DOHH2 (cell line): Measurements from ENCODE around the gene FAM53B.

Experiments
- H3F3A ChIP-seq: fragments of 200-600 bp; sonication (generic), shearing (Covaris generic); 2 replicates; pipeline ENCODE4 v1.6.0; 2016; ENCODE audit warnings: antibody characterized with exemption, mild to moderate bottlenecking; ENCODE audit not compliant: control insufficient read depth, insufficient read depth
- H3K27ac ChIP-seq: fragments of 200-600 bp; sonication (generic); 2 replicates; pipeline ENCODE4 v1.5.1; 2014; ENCODE audit warnings: low read depth, mild to moderate bottlenecking, low read length, moderate library complexity
- H3K27me3 ChIP-seq: fragments of 200-600 bp; sonication (generic); 2 replicates; pipeline ENCODE4 v1.6.1; 2014; ENCODE audit warnings: mild to moderate bottlenecking, low read length, mixed read lengths; ENCODE audit not compliant: control insufficient read depth
- H3K36me3 ChIP-seq: fragments of 200-600 bp; sonication (generic); 2 replicates; pipeline ENCODE4 v1.6.1; 2014; ENCODE audit warnings: mild to moderate bottlenecking, low read length, moderate library complexity, mixed read lengths; ENCODE audit not compliant: control insufficient read depth
- H3K4me1 ChIP-seq: fragments of 200-600 bp; sonication (generic); 2 replicates; pipeline ENCODE4 v1.6.1; 2014; ENCODE audit warnings: mild to moderate bottlenecking, low read length, mixed read lengths; ENCODE audit not compliant: control insufficient read depth
- H3K4me2 ChIP-seq: fragments of 200-600 bp; sonication (generic); 2 replicates; pipeline ENCODE4 v1.6.0; 2014; ENCODE audit warnings: mild to moderate bottlenecking, low read length, moderate library complexity
- H3K4me3 ChIP-seq: fragments of 200-600 bp; sonication (generic); 2 replicates; pipeline ENCODE4 v1.5.1; 2014; ENCODE audit warnings: mild to moderate bottlenecking, low read length, mixed read lengths
- H3K79me2 ChIP-seq: fragments of 200-600 bp; sonication (generic); 2 replicates; pipeline ENCODE4 v1.6.1; 2014; ENCODE audit warnings: mild to moderate bottlenecking, low read length, mixed read lengths; ENCODE audit not compliant: control insufficient read depth
- H3K9me2 ChIP-seq: fragments of 200-600 bp; sonication (generic); replicated peaks from 2 replicates; pipeline ENCODE4 v1.6.1; 2014; ENCODE audit warnings: mild to moderate bottlenecking, low read length, mixed read lengths; ENCODE audit not compliant: control insufficient read depth
- H3K9me3 ChIP-seq: fragments of 200-600 bp; sonication (generic); 2 replicates; pipeline ENCODE4 v1.6.1; 2014; ENCODE audit warnings: antibody characterized with exemption, low read length, mixed read lengths; ENCODE audit not compliant: control insufficient read depth, insufficient read depth
- H4K20me1 ChIP-seq: fragments of 200-600 bp; sonication (generic); 2 replicates; pipeline ENCODE4 v1.6.0; 2014; ENCODE audit warnings: low read depth, mild to moderate bottlenecking, antibody characterized with exemption, low read length, moderate library complexity; ENCODE audit not compliant: control insufficient read depth, insufficient read depth
- CTCF ChIP-seq: fragments of 200-600 bp; sonication (generic); IDR thresholded peaks from one replicate; pipeline ENCODE4 v1.5.1; 2014; ENCODE audit warnings: antibody characterized with exemption, mild to moderate bottlenecking, low read depth, low read length; ENCODE audit not compliant: poor library complexity, severe bottlenecking
- EZH2phosphoT487 ChIP-seq: fragments of 200-600 bp; sonication (generic); IDR thresholded peaks from 2 replicates; pipeline ENCODE4 v1.6.1; 2017; ENCODE audit warnings: borderline replicate concordance, mild to moderate bottlenecking, antibody characterized with exemption, low read length, moderate library complexity, mixed read lengths

FAM53B gene

GRCh38 chr10:124715439-124715838, 28.7 kb downstream of the FAM53B start:
- Histone ChIP-seq H3K27me3 (no peaks in the 10 kb centered on the region), H3K4me1 (peaks cover 48% of the 10 kb centered on the region), H3K36me3 (peaks cover 18% of the 10 kb centered on the region), H3K79me2 (peaks cover 94% of the 10 kb centered on the region), H3K4me3 (no peak overlapping the region), H4K20me1 (peaks cover 21% of the 10 kb centered on the region), H3K9me3 (no peaks in the 10 kb centered on the region), H3K4me2 (no peak overlapping the region), H3K27ac (no peak overlapping the region), H3K9me2 (no peaks in the 10 kb centered on the region), H3F3A (peaks cover 4% of the 10 kb centered on the region; the same call in 1 of the 2 replicates)
- TF ChIP-seq CTCF: no peak
- TF ChIP-seq EZH2phosphoT487: no peak

DNA sequence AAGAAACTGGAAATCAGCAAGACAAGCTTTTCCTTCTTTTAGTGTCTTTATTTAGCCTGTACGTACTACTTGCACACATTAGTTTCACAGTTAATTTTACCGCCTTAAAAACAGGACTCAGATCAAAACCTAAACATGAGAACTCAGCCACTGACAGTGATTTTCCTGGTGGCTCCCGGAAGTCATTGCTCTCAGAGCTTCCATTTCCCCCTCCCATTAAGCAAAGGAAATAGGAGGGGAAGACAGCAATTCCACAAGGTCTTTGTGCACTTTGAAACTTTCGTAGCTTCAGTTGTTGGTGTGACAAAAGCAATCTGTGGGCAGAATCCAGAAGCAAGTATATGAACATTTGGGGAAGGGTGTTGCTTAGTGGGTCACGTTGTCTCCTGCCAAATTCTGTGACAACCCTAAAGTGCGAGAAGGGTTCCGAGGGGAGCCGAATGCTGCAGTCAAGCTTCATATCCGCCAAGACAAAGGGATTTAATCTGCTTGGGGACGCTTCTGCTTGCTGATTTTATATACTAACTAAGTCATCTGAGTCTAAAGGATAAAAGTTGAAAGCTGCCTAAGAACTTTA, 30.4 kb downstream of the FAM53B start:
- peaks cover 95% of the 10 kb centered on the region for H3K79me2 ChIP-seq
- H3K9me3 ChIP-seq: no peaks in the 10 kb centered on the region
- TF ChIP-seq CTCF: no peak
- TF ChIP-seq EZH2phosphoT487: no peak
- no peaks in the 10 kb centered on the region for H3K9me2 ChIP-seq
- H4K20me1 ChIP-seq: peaks cover 28% of the 10 kb centered on the region
- peaks cover 1% of the 10 kb centered on the region; the same call in 1 of the 2 replicates for H3F3A ChIP-seq
- H3K27ac ChIP-seq: no peak overlapping the region
- no peaks in the 10 kb centered on the region for H3K27me3 ChIP-seq
- H3K4me2 ChIP-seq: no peak overlapping the region
- no peak overlapping the region for H3K4me3 ChIP-seq
- peaks cover 31% of the 10 kb centered on the region for H3K4me1 ChIP-seq
- peaks cover 18% of the 10 kb centered on the region for H3K36me3 ChIP-seq

DNA sequence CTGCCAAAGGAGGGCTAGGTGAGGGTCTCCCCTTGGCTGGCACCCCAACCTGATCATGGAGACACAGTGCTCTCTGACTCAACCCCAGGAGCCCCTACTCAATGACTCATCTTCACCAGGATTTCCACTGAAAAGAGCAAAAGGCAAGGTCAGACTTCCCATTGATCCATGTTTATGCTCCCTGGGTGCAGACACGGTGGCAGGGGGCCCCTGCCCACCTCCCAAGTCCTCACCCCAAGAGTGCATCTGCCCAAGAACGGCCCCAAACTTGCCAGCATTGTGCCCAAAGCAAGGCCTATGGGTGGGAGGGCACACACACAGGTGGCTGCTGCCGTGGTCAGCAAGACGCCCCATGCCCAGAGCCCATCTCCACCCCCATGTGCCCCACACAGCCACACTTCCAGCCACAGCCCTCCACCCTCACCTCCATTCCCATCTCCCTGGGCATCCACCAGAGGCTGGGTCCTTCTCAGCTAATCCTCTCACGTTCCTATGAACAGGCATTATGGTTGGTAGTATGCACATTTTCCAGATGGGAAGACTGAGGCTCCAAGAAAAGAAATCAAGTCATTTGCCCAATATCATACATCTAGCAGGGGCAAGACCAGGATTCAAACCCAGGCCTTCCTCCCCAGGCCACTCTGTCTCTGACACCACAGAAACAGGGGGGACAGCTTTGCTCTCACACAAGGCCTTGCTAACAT, 31.3 kb downstream of the FAM53B start:
- no peak overlapping the region for H3K27ac ChIP-seq
- H4K20me1 ChIP-seq: peaks cover 24% of the 10 kb centered on the region
- H3K9me3 ChIP-seq: no peaks in the 10 kb centered on the region
- no peaks in the 10 kb centered on the region for H3K27me3 ChIP-seq
- no peak overlapping the region for H3K4me2 ChIP-seq
- H3K36me3 ChIP-seq: peaks cover 16% of the 10 kb centered on the region
- TF ChIP-seq EZH2phosphoT487: no peak
- no peak for TF ChIP-seq CTCF
- H3K79me2 ChIP-seq: peaks cover 95% of the 10 kb centered on the region
- peaks cover 22% of the 10 kb centered on the region for H3K4me1 ChIP-seq
- no peak overlapping the region for H3K4me3 ChIP-seq
- no peaks in the 10 kb centered on the region for H3F3A ChIP-seq
- no peaks in the 10 kb centered on the region for H3K9me2 ChIP-seq
